C4-2B (cell line): ENCODE measurements around the gene MYO1C.

Experiments used
- ZFX ChIP-seq: fragments of 450-650 bp; IDR thresholded peaks from 2 replicates; pipeline ENCODE4 v1.6.1; 2017
- TF ChIP-seq, protein P1 (sequence below): fragments of 450-650 bp; conservative IDR thresholded peaks from 2 replicates; pipeline ENCODE4 v1.5.1; 2017; ENCODE audit warnings: mild to moderate bottlenecking

- TF ChIP-seq, protein P1, sequence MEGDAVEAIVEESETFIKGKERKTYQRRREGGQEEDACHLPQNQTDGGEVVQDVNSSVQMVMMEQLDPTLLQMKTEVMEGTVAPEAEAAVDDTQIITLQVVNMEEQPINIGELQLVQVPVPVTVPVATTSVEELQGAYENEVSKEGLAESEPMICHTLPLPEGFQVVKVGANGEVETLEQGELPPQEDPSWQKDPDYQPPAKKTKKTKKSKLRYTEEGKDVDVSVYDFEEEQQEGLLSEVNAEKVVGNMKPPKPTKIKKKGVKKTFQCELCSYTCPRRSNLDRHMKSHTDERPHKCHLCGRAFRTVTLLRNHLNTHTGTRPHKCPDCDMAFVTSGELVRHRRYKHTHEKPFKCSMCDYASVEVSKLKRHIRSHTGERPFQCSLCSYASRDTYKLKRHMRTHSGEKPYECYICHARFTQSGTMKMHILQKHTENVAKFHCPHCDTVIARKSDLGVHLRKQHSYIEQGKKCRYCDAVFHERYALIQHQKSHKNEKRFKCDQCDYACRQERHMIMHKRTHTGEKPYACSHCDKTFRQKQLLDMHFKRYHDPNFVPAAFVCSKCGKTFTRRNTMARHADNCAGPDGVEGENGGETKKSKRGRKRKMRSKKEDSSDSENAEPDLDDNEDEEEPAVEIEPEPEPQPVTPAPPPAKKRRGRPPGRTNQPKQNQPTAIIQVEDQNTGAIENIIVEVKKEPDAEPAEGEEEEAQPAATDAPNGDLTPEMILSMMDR = no peak; the same call in 1 of the 2 replicates
- TF ChIP-seq ZFX = no peak
Measured at GRCh38 chr17:1455291-1455796, 37.1 kb downstream of the MYO1C start.
